Esophagus muscularis mucosa (tissue), 4 donors: ENCODE results near the gene PARN.

Experiments
- EP300 ChIP-seq: sonication (generic); formaldehyde crosslinking; IDR thresholded peaks from one replicate; pipeline ENCODE4 v1.6.1; 2017; ENCODE audit warnings: antibody characterized with exemption
- POLR2A ChIP-seq: fragments of 450-650 bp; IDR thresholded peaks from one replicate; pipeline ENCODE4 v1.6.1; 2017; ENCODE audit warnings: antibody characterized with exemption, moderate library complexity, mild to moderate bottlenecking, low read depth
- POLR2AphosphoS5 ChIP-seq, 2 donors: sonication (generic); formaldehyde crosslinking; IDR thresholded peaks; one replicate each; pipeline ENCODE4 v1.6.1; 2017; ENCODE audit warnings: antibody characterized with exemption in 2 of 2
- TF ChIP-seq, protein P1 (sequence below), 3 experiments: fragments of 200-600 bp in 2 of 3; fragments of 450-650 bp in 1 of 3; sonication (generic) in 2 of 3; IDR thresholded peaks; one replicate each; pipeline ENCODE4 v1.5.1; 2017 to 2019; ENCODE audit warnings: antibody characterized with exemption in 3 of 3, mild to moderate bottlenecking in 2 of 3, moderate library complexity in 1 of 3

DNA sequence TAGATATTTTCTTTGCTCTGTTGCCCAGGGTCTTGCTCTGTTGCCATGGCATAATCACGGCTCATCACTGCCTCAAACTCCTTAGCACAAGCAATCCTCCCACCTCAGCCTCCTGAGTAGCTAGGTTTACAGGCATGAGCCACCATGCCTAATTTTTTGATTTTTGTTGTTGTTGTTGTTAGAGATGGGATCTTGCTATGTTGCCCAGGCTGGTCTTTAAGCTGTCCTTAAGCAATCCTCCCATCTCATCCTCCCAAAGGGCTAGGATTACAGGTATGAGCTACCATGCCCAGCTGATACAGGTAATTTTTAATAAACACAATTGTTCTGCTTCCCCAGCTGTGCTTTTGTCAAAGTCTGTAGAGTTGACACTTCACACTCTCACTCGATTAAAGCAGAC, 159.3 kb downstream of the PARN start:
- TF ChIP-seq, protein P1, sequence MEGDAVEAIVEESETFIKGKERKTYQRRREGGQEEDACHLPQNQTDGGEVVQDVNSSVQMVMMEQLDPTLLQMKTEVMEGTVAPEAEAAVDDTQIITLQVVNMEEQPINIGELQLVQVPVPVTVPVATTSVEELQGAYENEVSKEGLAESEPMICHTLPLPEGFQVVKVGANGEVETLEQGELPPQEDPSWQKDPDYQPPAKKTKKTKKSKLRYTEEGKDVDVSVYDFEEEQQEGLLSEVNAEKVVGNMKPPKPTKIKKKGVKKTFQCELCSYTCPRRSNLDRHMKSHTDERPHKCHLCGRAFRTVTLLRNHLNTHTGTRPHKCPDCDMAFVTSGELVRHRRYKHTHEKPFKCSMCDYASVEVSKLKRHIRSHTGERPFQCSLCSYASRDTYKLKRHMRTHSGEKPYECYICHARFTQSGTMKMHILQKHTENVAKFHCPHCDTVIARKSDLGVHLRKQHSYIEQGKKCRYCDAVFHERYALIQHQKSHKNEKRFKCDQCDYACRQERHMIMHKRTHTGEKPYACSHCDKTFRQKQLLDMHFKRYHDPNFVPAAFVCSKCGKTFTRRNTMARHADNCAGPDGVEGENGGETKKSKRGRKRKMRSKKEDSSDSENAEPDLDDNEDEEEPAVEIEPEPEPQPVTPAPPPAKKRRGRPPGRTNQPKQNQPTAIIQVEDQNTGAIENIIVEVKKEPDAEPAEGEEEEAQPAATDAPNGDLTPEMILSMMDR (IDR thresholded peaks at IDR 0.05) = no peak
- no peak for TF ChIP-seq POLR2A
- no peak for TF ChIP-seq POLR2AphosphoS5 (IDR thresholded peaks at IDR 0.05)
- TF ChIP-seq EP300 = no peak
